ENCODE data around the gene NEO1. TPM values are rescaled to one million over a fixed set of nuclear protein-coding genes. Genes with fewer than 3 reads are reported as not detected.
A peak's percentile ranks its signal among the peaks of the same experiment; 100 is the strongest.

Gene NEO1
- polyA plus RNA-seq, 1 donor, result 167 TPM

- no peak for DNase-seq
These were observed 202.3 kb downstream of the NEO1 start for GRCh38 chr15:73254598-73254997.

GRCh38 chr15:73258271-73259108, 206.2 kb downstream of the NEO1 start:
- no peak for DNase-seq

- no peak for DNase-seq
These were observed 212.6 kb downstream of the NEO1 start for GRCh38 chr15:73264881-73265280.

GRCh38 chr15:73265536-73266153, 213.4 kb downstream of the NEO1 start:
- peak; percentile 47 for DNase-seq

GRCh38 chr15:73268457-73268856, 216.2 kb downstream of the NEO1 start:
- no peak for DNase-seq

GRCh38 chr15:73270366-73271097, 218.3 kb downstream of the NEO1 start:
- DNase-seq, result no peak

GRCh38 chr15:73273181-73274002, 221.1 kb downstream of the NEO1 start:
- peak; percentile 61 for DNase-seq

- no peak for DNase-seq
These were observed 223.6 kb downstream of the NEO1 start for GRCh38 chr15:73275862-73276261.

- no peak for DNase-seq
These were observed 230.5 kb downstream of the NEO1 start for GRCh38 chr15:73282567-73283365.

- no peak for DNase-seq
These were observed 231.2 kb downstream of the NEO1 start for GRCh38 chr15:73283366-73283962.

GRCh38 chr15:73284090-73284716, 231.9 kb downstream of the NEO1 start:
- DNase-seq, result no peak

GRCh38 chr15:73286311-73286710, 234.0 kb downstream of the NEO1 start:
- DNase-seq, result no peak

- no peak for DNase-seq
These were observed 234.8 kb downstream of the NEO1 start for GRCh38 chr15:73287019-73287418.

- DNase-seq, result no peak
These were observed 239.2 kb downstream of the NEO1 start for GRCh38 chr15:73291441-73291840.

GRCh38 chr15:73293773-73294172, 241.5 kb downstream of the NEO1 start:
- no peak for DNase-seq

- no peak for DNase-seq
These were observed 243.5 kb downstream of the NEO1 start for GRCh38 chr15:73295630-73296286.

GRCh38 chr15:73296609-73297353, 244.5 kb downstream of the NEO1 start:
- DNase-seq, result no peak

GRCh38 chr15:73298522-73299245, 246.4 kb downstream of the NEO1 start:
- no peak for DNase-seq

All from left kidney (tissue), 2 donors.